NCI-H510A (cell line): ENCODE results near the gene ARID4B.
"Not testable (repeated sequence)": the region's sequence is repeated elsewhere in the genome, so short reads cannot be mapped to it uniquely, and the experiment has no call there.

Experiments
- DNase-seq: peaks from one replicate; lab custom pipeline; 2025; lab: John Stamatoyannopoulos, UW

The ARID4B gene, protein sequence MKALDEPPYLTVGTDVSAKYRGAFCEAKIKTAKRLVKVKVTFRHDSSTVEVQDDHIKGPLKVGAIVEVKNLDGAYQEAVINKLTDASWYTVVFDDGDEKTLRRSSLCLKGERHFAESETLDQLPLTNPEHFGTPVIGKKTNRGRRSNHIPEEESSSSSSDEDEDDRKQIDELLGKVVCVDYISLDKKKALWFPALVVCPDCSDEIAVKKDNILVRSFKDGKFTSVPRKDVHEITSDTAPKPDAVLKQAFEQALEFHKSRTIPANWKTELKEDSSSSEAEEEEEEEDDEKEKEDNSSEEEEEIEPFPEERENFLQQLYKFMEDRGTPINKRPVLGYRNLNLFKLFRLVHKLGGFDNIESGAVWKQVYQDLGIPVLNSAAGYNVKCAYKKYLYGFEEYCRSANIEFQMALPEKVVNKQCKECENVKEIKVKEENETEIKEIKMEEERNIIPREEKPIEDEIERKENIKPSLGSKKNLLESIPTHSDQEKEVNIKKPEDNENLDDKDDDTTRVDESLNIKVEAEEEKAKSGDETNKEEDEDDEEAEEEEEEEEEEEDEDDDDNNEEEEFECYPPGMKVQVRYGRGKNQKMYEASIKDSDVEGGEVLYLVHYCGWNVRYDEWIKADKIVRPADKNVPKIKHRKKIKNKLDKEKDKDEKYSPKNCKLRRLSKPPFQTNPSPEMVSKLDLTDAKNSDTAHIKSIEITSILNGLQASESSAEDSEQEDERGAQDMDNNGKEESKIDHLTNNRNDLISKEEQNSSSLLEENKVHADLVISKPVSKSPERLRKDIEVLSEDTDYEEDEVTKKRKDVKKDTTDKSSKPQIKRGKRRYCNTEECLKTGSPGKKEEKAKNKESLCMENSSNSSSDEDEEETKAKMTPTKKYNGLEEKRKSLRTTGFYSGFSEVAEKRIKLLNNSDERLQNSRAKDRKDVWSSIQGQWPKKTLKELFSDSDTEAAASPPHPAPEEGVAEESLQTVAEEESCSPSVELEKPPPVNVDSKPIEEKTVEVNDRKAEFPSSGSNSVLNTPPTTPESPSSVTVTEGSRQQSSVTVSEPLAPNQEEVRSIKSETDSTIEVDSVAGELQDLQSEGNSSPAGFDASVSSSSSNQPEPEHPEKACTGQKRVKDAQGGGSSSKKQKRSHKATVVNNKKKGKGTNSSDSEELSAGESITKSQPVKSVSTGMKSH (N-terminal part only)

DNA sequence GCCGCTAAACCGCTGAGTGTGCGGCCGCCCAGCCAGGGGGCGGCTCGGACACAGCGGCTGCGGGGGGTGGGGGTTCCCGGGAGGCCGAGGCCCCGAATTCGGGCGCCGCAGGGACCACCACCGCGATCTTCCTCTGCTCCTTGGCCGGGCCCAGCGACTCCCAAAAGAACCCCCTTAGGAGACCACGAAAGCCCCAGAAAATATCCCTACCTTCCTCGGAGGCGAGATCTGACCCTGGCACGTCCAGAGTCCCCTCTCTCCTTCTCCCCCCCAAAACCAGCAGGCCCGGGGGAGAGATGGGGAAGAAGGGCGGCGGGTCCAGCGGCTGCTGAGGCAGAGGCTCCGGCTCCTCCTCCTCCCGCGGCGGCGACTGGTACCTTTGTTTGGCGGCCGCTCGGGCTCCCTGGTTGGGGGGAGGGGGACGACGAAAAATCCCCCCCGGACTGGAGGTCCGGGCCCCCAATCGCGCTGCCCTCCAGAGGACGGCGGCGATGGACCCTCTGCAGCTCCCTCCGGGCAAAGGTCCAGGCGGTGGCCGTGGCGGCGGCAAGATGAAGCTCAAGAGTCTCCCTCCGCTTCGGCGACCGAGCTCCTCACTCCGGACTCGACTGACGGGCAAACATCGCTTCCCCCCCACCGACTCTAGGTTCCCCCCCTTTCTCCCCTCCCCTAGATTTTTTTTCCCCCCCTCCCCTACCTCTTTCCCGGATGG lies at the start of gene ARID4B:
Gene ARID4B (minus strand): TSS at position 621 of the 712 bp plus-strand sequence. CDS start 1,260 bp downstream, outside the sequence.
- DNase-seq, result no peak

DNA sequence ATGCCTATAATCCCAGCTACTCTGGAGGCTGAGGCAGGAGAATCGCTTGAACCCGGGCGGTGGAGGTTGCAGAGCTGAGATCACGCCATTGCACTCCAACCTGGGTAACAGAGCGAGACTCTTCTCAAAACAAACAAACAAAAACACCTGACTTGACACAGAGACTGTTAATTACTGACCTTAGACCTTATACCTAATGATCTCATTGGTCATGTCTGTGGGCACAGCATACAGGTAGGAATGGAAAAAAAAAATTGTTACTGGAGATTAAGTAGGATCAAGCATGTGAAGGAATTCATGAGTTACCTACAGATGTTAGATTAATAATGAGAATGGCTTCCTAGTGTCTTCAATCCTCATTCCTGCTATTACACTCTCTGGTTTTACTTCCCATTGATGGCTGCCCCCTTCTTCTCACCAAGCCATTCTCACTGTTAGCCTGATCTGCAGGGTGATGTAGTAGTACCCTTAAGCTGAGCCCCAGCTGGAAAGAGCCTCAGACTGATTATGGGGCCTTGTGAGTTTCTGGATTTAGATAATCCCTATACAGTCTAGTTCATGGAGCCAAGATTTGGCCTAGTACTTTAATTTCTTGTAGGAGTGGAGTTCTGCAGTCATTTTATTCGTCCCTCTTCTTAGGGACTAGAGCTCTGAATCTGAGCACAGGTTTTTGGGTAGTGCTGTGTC lies 48.1 kb upstream of the ARID4B start:
- no peak for DNase-seq

DNA sequence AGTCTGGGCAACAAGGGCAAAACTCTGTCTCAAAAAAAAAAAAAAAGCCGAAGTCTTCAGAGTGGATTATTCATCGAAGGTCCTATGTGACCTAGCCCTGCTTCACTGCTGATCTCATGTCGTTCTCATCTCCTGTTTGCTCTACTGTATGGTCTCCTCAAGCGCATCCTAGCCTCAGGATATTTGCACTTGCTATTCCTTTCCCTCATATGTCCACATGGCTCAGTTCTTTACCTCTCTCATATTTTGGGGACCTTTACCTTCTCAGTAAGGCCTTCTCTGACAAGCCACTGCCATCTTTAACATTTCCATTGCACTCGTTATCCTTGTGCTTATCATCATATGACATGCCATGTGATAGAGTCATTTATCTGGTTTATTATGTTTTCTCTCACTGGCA lies 41.8 kb upstream of the ARID4B start:
- DNase-seq, result no peak

DNA sequence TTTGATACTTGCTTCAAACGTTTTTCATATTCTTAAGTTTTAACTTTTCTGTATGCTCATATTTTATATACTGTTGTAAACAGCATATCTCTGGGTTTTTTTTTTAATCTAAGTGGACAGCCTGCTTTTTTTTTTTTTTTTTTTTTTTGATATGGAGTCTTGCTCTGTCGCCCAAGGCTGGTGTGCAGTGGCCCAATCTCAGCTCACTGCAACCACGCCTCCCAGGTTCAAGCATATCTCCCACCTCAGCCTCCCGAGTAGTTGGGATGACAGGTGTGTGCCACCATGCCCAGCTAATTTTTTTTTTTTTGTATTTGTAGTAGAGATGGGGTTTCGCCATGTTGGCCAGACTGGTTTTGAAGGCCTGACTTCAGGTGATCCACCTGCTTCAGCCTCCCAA lies 40.4 kb upstream of the ARID4B start:
- DNase-seq, result no peak

DNA sequence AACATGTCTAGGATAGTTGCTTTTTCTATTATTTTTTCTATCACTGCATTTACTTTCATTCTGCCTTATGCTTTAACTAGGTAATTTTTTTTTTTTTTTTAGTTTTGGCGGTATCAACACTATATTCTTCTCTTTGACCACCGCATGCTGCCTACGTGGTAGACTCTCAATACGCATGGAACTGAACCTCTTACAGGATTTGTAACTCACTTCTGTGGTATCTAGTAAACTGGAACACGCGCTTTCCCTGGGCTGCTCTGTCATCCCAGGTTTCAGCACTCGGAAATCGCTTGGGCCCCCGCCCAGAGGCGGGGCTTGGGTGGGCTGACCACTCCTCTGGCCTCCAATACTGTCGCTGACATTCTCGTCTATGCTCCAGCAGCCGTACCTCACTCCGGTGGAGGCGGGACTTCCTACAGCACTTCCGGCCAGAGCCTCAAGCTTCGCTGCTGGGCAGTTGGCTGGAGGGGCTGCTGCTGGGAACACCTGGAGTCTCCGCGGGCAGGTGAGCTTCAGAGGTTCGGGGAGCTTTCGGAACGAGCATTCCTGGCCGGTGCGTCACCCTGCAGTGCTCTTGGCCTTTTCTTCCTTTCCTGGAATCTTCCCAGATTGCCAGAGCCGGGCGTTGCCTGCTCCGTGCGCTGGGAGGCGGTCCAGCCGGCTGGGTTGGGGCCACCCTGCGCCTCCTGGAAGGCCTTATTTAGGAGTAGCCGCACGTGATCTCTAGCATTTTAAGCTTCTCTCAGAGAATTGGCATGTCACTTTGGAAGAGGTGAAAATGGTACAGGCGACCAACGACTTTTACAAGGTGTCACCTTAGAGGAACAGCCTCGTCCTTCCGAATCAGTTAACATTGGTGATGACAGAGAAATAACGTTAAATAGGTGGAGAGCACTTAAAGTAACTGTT lies 39.3 kb upstream of the ARID4B start, which contains the start of gene TBCE:
Gene TBCE (plus strand): TSS at position 428 of the 909 bp plus-strand sequence. CDS start 12,623 bp downstream, outside the sequence.
- DNase-seq, result peak; percentile 82

DNA sequence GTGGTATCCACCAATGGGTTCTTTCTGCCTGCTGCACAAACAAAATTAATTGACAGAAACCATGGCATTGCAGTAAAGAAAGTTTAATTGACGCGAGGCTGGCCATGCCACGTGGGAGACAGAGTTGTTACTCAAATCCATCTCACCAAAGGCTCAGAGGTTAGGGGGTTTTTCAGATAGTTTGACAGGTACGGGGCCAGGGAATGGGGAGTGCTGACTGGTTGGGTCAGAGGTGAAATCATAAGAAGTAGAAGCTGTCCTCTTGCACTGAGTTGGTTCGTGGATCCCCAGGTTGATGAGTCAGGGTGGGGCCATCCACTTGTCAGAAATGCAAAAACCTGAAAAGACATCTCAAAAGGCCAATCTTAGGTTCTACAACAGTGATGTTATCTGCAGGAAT lies 38.3 kb upstream of the ARID4B start:
- DNase-seq, result no peak

DNA sequence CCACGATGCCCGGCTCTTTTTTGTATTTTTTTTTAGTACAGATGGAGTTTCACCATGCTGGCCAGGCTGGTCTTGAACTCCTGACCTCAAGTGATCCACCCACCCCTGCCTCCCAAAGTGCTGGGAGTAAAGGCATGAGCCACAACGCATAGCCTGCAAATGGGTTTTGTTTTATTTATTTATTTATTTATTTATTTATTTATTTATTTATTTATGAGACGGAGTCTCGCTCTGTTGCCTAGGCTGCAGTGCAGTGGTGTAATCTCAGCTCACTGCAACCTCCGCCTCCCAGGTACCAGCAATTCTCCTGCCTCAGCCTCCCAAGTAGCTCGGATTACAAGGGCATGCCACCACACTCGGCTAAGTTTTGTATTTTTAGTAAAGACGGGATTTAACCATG lies 36.2 kb upstream of the ARID4B start:
- not testable (repeated sequence) for DNase-seq

DNA sequence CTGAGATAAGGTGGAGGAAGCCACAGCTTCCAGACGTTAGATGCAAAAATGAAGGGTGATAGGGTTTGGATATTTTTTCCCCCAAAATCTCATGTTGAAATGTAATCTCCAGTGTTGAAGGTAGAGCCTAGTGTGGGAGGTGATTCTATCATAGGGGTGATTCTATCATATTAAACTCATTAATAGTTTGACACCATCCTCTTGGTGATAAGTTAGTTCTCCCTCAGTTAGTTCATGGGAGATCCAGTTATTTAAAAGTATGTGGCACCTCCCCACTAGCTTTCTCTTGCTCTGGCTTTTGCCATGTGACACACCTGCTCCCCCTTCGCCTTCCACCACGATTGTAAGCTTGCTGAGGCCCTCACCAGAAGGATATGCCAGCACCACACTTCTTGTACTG lies 30.9 kb upstream of the ARID4B start:
- no peak for DNase-seq

DNA sequence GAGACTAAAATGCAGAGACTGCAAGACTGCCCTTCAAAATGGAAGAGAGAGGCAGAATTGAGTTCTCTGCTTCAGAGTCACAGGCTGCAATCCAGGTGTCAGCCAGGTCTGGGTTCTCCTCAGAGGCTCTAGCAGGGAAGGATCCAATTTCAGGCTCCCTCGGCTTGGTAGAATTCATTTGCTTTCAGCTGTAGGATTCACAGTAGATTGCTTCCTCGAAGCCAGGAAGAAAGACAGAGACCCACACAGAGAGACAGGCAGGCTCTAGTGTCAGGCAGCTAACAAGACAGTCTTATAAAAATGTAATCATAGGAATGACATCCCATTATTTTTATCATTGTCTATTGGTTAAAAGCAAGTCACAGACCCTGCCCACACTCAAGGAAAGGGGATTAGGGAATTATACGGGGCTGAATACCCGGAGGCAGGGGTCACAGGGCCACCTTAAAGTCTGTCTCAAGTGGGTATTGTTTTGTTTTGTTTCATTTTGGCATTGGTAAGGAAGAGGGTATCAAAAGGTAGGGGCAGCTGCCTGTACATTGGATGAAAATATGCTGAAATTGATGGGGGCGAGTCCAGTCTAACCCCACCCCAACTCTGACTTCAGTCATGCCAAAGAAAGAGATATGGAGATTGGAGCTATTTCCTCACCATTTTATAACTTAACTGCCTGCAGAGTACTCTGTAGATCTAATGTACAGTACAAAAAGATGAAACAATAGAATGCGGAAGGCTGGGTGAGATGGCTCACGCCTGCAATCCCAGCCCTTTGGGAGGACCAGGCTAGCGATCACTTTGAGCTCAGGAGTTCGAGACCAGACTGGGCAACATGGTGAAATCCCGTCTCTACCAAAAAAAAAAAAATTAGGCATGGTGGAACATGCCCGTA lies 29.8 kb upstream of the ARID4B start:
- DNase-seq, result no peak

DNA sequence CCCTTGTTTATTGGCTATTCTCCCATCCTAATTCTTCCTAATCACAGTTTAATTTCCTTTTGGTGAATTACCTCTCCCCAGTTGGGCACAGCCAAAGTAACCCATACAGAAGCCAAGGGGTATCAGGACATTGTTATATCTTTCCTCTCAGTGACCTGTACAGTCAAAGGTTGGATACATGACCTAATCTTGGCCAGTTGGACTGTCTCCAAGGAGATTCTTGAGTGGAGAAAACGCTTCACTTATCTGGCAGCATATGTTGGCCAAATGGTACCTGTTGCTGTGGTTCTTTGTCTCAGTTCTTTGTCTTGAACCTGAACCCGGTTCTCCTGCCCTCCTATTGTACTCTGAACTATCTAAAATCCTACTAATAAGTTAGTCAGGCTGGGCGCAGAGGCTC lies 23.9 kb upstream of the ARID4B start:
- DNase-seq, result no peak

DNA sequence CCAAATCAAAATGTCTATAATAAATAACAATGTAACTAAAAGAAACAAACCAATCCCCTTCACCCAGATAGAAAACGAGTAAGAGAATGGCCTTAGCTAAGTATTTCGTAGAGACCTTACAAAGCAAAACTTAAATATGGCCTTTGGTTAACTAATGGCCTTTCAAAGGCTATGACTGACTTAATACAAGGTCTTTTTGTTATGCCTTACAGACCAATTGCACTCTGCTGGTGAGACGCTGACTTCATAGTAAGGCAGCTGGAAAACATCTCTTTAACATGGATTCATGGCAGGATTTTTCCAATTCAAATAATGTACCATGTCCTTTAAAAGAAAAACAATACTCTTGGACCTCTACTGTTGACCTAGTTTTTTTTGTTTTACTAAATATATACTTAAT lies 23.5 kb upstream of the ARID4B start:
- no peak for DNase-seq

DNA sequence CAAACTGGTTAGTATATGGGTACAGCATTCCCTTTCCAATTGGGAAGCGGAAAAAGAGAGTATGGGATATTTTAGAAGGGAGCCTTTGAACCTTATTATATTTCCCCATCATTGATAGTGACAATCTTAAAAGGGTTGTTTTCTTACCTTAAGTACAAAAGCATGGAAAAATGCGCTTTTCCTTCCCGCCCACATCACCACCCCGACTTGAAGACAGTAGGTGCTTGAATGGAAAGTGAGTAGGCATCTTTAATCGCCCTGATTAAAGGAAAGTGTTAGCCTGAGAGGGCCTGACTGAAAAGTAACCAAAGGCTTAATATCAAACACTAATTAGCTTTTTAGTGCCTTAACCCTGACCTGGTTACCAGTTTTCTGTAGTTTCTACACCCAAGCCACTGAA lies 15.7 kb upstream of the ARID4B start:
- no peak for DNase-seq

DNA sequence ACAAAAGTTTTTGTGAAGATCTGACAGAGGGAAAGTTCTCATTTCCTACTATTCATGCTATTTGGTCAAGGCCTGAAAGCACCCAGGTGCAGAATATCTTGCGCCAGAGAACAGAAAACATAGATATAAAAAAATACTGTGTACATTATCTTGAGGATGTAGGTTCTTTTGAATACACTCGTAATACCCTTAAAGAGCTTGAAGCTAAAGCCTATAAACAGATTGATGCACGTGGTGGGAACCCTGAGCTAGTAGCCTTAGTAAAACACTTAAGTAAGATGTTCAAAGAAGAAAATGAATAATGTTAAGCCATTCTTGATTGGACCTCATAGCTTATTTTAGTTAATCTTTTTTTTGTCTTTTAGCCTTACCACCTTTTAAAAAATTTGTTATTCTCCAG lies 14.5 kb upstream of the ARID4B start:
- no peak for DNase-seq

DNA sequence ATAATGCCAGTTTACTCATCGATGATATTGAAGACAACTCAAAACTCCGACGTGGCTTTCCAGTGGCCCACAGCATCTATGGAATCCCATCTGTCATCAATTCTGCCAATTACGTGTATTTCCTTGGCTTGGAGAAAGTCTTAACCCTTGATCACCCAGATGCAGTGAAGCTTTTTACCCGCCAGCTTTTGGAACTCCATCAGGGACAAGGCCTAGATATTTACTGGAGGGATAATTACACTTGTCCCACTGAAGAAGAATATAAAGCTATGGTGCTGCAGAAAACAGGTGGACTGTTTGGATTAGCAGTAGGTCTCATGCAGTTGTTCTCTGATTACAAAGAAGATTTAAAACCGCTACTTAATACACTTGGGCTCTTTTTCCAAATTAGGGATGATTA lies 14.1 kb upstream of the ARID4B start:
- DNase-seq, result no peak

DNA sequence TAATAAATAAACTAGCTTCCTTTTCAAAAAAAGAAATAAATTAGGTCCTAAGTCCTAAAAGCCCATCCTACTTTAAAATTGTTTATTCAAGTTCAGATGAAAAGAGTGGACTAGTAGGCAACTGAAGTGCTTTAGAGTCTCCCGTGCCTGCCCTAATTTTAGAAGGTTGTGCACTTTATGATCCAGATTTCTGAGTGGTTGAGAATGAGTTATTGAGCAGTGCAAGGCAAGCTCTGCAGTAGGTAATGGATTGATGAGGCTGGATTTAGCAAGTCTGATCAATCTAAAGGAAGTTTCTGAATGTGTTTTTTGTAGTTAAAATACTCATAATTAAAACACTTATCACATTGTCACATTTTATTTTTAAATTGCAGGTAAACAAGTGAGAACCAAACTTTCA lies 13.4 kb upstream of the ARID4B start:
- no peak for DNase-seq

DNA sequence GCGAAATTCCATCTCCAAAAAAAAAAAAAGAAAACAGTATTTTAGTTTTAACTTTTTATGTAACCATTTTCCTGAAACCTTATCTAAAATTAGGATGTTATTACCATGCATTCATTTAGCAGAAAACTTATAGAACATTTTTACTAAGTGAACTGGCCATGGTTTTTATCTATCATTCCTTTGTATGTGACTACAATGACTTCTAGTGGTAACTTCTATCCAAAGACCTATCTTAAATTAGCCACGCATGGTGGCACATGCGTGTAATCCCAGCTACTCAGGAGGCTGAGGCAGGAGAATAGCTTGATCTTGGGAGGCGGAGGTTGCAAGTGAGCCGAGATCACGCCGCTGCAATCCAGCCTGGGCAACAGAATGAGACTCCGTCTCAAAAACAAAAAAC lies 11.8 kb upstream of the ARID4B start:
- no peak for DNase-seq

DNA sequence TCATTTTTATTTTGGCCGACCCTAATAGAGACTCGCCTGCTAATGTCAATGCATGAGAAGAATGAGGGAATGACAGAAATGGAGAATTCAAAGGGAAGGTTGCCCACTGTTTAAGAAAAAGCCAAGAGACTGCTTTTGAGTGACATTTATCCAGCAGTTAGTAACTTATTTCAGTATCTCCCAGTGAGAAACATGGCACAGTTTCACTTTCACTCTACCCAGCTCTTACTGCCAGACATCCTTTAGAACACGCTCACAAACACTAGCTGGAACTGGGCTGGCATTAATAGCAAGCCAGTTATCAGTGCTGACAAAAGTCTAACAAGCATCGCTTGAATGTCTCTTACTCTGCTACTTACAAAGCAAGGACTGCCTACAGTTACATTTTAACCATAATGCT lies 8.9 kb upstream of the ARID4B start:
- DNase-seq, result no peak

DNA sequence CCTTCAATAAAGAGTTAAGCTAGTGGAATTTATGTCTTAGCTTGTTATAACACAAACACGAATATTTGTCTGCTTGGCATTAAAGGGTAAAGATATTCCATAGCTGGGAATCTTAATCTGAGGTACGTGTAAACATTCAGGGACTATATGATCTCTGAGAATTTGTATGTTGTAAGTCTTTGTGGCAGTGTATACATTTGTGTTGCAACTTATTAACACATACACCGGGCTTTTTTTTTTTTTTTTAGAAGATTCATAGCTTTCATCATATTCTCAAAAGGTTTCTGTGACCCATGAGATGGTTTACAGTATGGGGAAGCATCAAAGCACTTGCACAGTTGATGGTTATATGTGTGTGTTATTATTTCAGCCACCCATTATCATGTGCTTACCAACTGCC lies 3.4 kb upstream of the ARID4B start:
- no peak for DNase-seq

DNA sequence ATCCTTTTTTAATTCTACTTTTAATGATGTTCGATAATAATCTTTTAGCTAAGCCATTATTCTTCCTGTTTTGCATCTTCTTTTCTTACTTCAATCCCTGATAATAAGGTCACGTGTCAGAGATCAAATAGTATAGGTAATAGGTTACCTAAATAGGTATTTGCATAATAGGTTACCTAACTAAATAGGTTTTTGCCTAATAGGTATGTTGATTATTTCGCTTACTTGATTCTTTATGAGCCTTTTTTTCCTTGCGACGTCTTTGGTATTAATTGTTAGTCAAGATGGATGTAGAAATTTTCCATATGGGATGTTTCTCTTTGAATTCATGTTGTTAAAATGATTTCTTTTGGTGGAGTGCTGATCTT lies 2.9 kb upstream of the ARID4B start:
- DNase-seq, result no peak
